ENCODE measurements around the gene ENDOV.

Gene ENDOV

DNA sequence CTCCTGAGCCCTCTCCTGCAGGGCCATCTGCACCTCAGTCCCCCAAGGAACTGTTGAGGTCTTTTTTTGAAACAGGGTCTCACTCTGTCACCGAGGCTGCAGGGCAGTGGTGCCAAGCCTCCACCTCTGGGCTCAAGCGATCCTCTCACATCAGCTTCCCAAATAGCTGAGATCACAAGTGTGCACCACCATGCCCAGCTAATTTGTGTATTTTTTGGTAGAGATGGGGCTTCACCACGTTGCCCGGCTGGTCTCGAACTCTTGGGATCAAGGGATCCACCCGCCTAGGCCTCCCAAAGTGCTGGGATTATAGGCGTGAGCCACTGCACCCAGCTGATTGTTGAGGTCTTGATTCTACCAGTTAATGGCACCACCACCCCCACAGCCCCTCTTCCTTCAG lies 27.9 kb upstream of the ENDOV start:
- peak; percentile 70 for DNase-seq (ENCODE audit: low spot score)
- Histone ChIP-seq H3K4me3 (no peak overlapping the region), H3K27ac (no peak overlapping the region)
- no peak for TF ChIP-seq CTCF (IDR thresholded peaks at IDR 0.05)

GRCh38 chr17:80388175-80388574 lies 26.8 kb upstream of the ENDOV start:
- H3K27ac ChIP-seq: no peak overlapping the region
- H3K4me3 ChIP-seq: no peak overlapping the region
- peak; percentile 43 for DNase-seq (ENCODE audit: low spot score)
- TF ChIP-seq CTCF (IDR thresholded peaks at IDR 0.05): no peak

- Histone ChIP-seq H3K27ac (no peak overlapping the region), H3K4me3 (no peak overlapping the region)
- TF ChIP-seq CTCF (IDR thresholded peaks at IDR 0.05): no peak
- DNase-seq (ENCODE audit: low spot score): peak; percentile 52
Observed at GRCh38 chr17:80388601-80389000, 26.4 kb upstream of the ENDOV start.

- DNase-seq (ENCODE audit: low spot score): peak; percentile 70
Observed at GRCh38 chr17:80389011-80389995, 25.7 kb upstream of the ENDOV start.

GRCh38 chr17:80393241-80393890 lies 21.6 kb upstream of the ENDOV start:
- Histone ChIP-seq H3K4me3 (no peak overlapping the region), H3K27ac (peak overlapping the region in 1 of 2 donors; percentile 12)
- no peak for DNase-seq (ENCODE audit: low spot score)
- no peak for TF ChIP-seq CTCF (IDR thresholded peaks at IDR 0.05)

More at GRCh38 chr17:80389011-80389995, 25.7 kb upstream of the ENDOV start:
- TF ChIP-seq CTCF (IDR thresholded peaks at IDR 0.05): no peak
- Histone ChIP-seq H3K27ac (no peak overlapping the region), H3K4me3 (no peak overlapping the region)

DNA sequence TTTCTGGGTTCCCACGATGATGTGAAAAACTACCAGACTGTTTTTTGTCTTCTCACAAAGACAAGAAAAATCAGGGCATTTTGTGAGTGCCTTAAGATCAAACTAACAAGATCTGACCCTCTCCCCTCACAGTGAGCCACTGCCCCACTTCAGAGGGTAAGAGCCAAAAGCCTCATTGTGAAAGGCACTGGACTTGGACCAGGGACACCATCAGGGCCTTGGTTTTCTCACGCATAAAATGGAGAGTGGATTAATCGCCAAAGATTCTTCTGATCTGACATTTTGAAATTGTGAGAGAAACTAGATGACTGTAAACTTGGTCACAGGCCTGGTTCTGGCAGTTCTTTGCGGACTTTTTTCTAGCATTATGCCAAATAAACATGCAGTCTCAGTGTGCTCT lies 21.0 kb upstream of the ENDOV start:
- no peak for TF ChIP-seq CTCF (IDR thresholded peaks at IDR 0.05)
- H3K4me3 ChIP-seq: no peak overlapping the region
- no peak overlapping the region for H3K27ac ChIP-seq
- peak; percentile 33 for DNase-seq (ENCODE audit: low spot score)
